ENCODE measurements around the gene CZIB.

The CZIB gene

DNA sequence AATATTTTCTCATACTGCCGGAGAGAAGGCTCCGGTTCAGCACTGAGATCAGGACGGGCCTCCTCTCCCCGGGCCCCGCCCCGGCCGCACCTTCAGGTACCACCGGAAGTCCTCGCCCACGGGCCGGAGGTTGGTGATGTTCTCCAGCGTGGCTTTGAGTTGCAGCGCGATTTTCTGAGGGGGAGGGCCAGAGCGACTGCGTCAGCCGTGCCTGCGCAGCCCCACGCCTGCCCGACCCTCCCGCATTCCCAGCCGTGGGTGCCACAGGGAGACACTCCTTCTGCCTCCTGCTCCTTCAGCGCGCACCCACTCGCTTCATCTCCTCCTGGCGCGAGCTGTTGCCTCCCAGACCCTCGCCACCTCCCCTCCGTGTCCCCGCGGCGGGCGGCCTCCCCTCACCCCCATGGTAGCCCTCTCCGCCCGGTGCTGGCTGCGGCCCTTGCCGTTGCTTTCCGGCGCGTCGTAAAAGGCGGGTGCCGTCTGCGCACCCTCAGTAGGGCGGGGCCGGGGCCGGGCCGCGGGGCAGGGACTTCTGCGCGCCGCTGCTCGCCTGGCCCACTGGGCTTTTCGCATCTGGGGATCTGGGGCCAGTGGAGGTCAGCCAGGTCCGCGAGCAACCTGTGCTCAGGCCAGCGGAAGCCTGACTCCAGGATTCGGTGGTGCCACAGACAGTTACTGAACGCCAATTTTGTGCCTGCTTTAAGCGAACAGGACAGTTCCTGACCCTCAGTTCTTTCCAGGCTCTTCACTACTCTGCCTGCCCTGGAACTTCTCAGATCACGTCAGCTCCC, at the start of gene CZIB:
Gene CZIB, minus strand, starts transcription at position 464 of the 791 bp plus-strand sequence. Its CDS starts 59 bp downstream, at position 405.
- DNase-seq (ENCODE audit: low read depth) = peak; percentile 80

DNA sequence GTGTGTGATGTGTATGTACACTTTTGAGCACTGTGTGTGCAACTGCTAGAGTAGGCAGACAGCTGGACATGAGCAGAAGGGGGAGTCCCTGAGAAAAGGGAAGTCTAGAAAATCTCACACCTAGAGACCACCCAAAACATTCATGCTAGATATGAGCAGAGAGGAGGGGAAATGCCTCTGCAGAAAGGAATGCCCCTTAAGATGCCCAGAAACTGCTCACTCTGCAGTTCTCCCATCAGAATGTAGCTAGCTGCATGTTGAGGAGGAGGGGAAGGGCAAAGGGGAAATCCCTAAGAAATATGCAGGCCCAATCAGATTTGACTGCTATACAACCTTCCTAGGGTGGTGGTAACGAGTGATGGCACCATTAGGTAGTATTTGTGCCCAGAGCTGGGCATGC, 49.7 kb upstream of the CZIB start:
- DNase-seq (ENCODE audit: low read depth) = no peak

- DNase-seq (ENCODE audit: low read depth) = no peak
Observed at GRCh38 chr1:53267761-53268160, 47.3 kb upstream of the CZIB start.

- no peak for DNase-seq (ENCODE audit: low read depth)
Observed at GRCh38 chr1:53266038-53266437, 45.6 kb upstream of the CZIB start.

GRCh38 chr1:53265581-53265980, 45.1 kb upstream of the CZIB start:
- DNase-seq (ENCODE audit: low read depth) = no peak

DNA sequence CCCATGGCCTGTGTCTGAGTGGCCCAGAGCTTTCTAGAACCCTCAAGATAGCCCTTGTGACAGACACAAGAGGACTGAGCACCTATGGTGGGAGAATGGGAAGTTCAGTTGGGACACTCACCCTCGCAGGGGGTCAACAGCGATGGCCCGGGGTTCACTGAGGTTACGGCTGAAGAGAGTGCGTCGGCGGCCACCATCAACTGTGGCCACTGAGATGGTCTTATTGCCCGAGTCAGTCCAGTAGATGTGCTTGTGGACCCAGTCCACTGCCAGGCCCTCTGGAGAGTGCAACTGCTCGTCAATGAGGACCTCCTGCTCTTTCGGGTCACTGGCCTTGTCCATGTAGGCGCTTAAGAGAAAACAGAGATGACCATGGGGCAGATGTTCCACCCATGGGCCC, 43.6 kb upstream of the CZIB start:
- DNase-seq (ENCODE audit: low read depth) = no peak

DNA sequence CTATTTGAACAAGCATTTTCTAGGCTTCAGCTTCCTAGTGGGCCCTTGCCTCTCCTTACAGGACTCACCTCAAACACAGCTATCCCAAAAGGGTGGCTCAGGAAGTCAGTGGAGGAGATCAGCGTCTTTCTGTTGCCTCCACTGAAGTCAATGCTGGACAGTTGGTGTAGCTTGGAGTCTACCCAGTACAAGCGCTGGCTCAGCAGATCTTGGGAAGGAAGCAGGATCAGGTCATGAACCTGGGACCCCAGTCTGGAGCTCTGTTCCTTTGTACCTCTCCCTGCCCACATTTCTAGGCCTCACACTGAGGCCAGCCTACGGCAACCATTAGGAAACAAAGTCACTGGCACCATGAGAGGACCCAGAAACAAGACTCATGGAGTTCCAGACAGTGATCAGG, 41.6 kb upstream of the CZIB start:
- no peak for DNase-seq (ENCODE audit: low read depth)

DNA sequence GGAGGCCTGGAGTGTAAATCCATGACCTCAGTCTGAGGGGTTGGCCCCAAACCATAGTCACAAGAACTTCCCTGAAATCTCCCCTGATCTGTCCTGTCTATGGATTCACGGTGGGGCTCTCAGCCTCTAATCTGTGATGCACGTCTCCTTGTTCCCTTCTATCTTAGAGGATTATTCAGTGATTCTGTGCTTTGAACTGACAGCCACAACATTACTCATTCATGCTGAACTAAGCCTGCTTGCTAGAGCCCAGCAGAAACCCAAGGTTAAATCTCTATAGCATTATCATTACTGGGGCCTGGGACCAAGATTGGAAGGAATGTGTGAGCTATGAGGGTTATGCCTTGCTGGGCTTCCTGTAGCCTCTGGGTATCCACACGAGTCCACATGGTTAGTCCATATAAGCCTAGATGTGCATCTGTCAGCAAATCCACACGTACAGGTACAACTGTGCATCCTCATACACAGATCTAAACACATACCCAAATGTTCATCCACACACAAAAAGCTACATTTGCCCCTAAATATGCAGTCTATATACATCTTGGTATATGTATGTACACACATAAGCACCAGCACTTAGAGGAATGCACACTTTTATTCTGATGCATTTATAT, 40.3 kb upstream of the CZIB start:
- no peak for DNase-seq (ENCODE audit: low read depth)

GRCh38 chr1:53259932-53260331, 39.5 kb upstream of the CZIB start:
- DNase-seq (ENCODE audit: low read depth) = no peak

DNA sequence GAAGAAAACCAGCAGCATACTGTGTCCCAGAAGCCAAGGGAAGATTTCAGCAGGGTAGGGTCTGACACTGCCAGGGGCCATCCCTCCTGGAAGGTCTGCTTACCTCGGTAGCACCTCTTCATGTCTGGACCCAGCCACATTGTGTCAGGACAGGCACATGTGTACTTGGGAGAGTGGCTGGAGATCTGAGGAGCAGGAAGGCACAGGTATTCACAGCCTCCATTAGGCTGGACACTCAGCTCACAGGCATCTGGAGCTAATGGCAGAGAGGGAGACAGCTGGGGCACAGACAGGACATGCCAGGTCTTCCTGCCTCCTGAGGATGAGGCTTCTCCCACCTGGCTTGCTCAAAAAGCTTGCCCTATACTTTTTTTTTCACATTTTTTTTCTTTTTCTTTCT, 37.8 kb upstream of the CZIB start:
- DNase-seq (ENCODE audit: low read depth) = no peak

DNA sequence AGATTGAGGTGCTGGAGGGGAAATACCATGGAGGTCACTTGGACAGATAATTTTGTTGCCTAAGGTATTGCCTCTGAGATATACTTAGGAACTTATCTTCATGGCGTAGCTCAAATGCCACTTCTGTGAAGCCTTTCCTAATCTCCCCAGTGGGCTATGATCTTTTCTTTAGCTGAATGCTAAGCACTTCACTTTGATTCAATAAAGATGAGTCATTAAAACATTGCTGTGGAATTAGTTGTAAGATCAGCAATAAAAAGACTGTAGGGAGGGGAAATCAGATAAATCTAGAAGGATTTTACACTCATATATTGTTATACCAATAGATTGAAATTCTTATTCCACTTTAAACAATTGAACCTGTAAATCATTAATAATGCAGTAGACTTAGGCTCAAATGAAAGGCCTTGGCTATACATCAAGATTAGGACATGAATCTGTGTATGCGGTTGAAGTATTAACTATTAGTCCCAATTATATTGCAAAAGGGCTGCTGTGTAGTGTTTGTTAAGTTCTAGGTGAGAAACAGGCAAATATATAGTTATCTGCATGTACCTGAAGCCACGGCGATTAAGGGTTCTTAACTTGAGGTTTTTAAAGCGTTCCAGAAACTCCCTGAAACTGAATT, 37.1 kb upstream of the CZIB start:
- DNase-seq (ENCODE audit: low read depth) = no peak

GRCh38 chr1:53256511-53257453, 36.3 kb upstream of the CZIB start:
- DNase-seq (ENCODE audit: low read depth) = no peak

DNA sequence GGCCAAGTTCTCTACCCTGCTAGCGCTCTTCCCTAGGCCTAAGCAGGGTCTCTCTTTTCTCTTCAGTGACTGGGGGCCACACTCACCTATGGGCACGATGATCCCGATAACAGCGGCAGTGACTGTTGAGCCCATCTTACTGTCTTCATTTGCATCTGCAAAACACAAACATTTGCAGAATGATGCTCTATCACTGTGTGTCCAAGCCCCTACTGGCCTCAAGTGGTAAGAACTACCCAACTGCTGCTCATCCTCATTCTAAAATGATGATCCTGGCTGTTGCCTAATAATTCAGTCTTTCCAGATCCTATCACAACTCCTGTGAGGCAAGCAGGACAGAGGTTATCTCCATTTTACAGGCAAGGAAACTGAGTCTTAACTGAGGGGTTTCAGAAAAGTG, 34.6 kb upstream of the CZIB start:
- DNase-seq (ENCODE audit: low read depth) = no peak

DNA sequence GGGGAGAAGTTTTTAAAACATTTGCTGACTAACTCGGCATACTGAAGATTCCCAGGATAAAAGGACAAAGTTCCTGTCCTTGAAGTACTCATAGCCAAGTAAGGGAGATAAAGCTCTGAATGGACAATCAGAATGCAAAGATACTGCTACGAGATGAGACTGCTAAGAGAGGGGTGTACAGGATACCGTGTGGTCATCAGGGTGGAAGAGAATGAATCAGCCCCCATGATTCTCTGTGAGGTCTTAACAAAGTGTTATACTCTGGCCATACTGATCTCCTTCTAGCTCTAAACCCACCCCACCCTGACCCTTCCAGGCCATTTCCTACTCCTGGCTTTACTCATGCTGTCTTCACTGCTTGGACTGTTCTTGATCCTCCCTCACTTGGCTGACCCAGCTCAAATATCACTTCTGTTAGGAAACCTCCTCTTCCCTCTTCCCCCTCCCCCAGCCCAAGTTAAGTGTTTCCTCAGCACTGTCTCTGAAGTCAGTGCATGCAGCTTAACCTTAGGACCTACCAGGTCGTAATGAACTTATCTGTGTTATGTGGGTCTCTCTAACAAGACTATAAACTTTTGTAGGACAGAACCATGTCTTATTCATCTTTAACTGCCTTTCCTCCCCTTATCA, 33.7 kb upstream of the CZIB start:
- DNase-seq (ENCODE audit: low read depth) = no peak

DNA sequence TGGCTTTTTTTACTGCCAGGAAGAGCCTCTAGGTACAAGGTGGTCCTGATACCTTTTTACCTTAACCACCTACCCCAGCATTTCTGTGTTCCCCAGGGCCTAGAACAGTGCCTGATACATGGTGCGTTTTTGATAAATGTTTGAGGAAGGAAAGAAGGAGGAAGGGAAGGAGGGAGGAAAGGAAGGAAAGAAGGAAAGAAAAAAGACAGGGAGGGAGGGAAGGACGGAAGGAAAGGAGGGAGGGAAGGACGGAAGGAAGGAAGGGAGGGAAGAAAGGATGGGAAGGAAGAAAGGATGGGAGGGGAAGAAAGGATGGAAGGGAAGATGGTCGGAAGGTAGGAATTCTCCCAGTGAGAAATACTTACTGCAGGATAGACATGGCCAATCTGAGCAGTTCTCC, 29.9 kb upstream of the CZIB start:
- no peak for DNase-seq (ENCODE audit: low read depth)

DNA sequence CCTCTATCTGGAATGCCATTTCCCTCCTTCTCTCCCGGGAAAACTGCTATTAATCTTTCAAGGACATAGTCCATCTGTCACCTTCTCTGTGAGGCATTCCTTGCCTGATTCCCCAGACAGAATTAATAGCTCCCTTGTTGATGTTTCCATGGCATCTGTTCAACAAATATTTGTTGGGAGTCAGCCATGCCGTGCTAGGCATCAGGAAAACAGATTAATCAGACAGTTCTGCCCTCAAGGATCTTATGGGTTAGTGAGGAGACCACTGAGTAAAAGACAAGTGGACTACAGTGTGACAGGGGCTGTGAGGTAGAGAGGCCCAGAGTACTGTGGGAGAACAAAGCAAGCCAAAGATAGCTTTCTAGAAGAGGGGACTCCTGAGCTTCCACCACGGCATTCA, 29.3 kb upstream of the CZIB start:
- DNase-seq (ENCODE audit: low read depth) = no peak

GRCh38 chr1:53246261-53247134, 26.1 kb upstream of the CZIB start:
- no peak for DNase-seq (ENCODE audit: low read depth)

- no peak for DNase-seq (ENCODE audit: low read depth)
Observed at GRCh38 chr1:53244141-53244540, 23.7 kb upstream of the CZIB start.

GRCh38 chr1:53242381-53242780, 21.9 kb upstream of the CZIB start:
- no peak for DNase-seq (ENCODE audit: low read depth)

- DNase-seq (ENCODE audit: low read depth) = no peak
Observed at GRCh38 chr1:53241828-53242227, 21.4 kb upstream of the CZIB start.

Measured in T-helper 22 cell (primary cell).